Head of caudate nucleus (tissue), 42 donors: ENCODE measurements around the gene ABHD17C.

Experiments
- DNase-seq, 42 donors: peaks; one replicate each; pipeline versions ENCODE4 v3.0.0 to v3.0.0-alpha.2; 2020 to 2021; ENCODE audit warnings: mixed read lengths in 7 of 42
- intact Hi-C: fragments of 100-400 bp; cut with DNase I; formaldehyde crosslinking; loops from one replicate; pipeline ENCODE4 v1.15.0; 2022

Gene ABHD17C

DNA sequence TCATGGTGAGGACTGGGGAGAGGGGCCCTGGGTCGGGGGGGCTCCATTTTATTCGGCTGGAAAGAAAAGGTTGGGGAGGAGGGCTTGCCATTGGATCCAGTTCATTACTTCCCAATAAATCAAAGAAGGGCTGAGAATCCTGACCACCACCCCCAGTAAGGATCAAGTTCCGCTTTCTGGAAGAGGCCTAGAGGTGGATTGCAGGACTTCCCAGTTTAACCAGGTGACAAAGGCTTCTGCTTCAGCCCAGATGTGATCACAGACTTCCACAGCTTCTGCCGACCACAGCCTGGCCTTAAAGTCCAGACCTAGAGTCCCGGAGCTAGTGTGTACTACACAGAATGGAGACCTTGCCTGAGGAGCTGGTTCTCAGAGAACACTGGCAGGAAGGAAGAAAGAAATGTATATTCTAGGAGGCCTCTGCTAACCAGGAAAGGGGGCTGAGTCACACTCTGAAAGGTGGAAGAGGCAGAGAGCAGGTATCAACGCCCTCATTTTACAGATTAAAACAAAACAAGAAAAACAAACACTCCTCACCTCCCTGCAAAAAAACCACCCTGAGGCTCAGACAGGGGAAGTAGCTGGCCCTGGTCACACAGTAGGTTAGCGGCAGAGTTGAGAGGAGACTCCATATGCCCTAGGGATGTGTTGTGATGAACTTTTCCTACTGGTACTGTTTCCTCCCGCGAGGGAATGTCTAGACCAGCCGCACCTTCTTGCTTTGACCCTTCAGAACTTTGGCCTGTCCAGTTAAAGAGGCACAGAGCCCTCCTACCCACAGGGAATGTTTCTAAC lies 82.9 kb downstream of the ABHD17C start:
- intact Hi-C loops, result loop anchor here (5.0 to 10.0 kb wide), 2 partner anchors 197 to 321 kb away; no protein-coding TSS in a partner anchor
- no peak for DNase-seq

DNA sequence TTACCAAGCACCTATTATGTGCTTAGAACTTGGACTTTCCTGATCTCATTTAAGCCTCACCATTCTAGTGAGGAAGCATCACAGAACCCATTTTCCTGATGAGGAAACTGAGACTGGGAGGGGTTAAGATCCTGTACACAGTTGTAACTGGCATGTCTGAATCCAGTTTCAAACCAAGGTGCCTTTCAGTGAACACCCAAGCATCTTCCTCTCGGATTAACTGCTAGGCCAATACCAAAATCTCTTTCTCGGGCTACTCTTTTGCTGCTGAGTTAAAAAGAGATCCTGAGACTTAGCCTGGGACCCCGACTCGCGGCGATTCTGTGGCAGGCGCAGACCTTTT lies 83.5 kb downstream of the ABHD17C start:
- intact Hi-C loops, result loop anchor here (5.0 to 10.0 kb wide), 2 partner anchors 196 to 321 kb away; no protein-coding TSS in a partner anchor
- DNase-seq, result no peak

DNA sequence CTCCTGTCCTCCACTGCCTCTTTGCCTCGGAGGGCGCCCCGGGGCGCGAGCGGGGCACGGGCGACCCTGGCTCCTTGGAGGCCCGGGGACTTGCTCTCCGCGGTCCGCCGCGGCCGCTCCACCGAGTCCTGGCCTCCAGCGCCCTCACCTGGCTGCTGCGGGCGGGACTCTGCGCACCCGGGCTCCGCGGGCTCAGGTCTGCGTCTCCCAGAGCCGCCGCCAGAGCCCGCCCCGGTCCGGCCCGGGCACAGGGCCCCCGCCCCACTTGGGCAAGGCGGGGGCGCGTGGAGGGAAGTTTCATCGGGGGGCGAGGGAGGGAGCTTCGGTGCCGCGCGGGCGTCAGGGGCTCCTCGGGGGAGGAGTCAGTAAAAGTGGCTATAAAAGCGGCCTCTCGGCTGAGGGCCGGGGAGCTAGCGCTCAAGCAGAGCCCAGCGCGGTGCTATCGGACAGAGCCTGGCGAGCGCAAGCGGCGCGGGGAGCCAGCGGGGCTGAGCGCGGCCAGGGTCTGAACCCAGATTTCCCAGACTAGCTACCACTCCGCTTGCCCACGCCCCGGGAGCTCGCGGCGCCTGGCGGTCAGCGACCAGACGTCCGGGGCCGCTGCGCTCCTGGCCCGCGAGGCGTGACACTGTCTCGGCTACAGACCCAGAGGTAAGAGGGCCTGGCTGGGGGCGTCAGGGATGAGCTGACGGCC lies 84.0 kb downstream of the ABHD17C start, which contains the start of gene CEMIP:
Gene CEMIP, plus strand, starts transcription at position 407 of the 694 bp plus-strand sequence. CDS start 94,510 bp downstream, outside the sequence.
- DNase-seq, result peak; percentile 37 to 91 (median 78)
- intact Hi-C loops, result loop anchor here (5.0 to 10.0 kb wide), 2 partner anchors 196 to 322 kb away; no protein-coding TSS in a partner anchor

GRCh38 chr15:80779658-80780415 lies 84.7 kb downstream of the ABHD17C start:
- intact Hi-C loops, result loop anchor here (5.0 to 10.0 kb wide), 2 partner anchors 195 to 323 kb away; no protein-coding TSS in a partner anchor
- peak in 35 of 42 donors; percentile 8 to 73 (median 36) for DNase-seq

DNA sequence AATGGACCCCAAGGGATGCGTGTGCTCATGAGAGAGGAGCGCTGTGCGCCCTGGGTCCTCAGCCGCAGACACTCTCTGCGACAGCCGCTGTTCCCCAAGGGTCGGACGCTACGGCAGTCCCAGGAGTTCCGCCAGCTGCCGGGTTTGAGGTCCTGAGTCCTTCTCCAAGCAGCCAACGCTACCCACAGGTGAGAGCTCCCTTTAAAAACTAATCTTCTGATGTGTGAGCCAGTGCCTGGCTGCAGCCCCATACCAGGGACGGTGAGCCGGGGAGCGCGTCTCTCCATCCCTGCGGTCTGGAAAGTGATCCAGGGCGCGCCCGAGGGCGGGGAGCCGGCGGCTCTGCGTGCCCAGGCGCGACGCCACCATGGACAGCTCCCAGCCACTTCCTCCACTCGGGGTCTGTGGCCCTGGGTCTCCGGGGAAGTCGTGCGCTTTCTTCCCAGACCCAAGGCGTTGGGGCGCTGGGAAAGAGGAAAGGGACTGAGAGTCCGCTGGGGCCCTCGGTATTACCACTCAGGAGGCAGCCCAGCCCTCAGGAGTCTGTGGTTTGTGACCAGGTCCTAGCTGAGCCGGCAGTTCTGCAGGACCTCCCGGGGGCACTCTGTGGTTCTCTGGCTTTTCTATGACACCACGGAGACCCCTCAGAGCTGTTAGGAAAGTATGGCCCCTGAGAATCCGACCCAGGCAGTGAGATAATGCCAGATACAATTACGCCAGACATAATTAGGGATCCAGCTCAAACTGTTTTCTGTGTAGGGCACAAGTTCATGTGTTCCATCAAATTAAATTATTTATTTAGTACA lies 85.5 kb downstream of the ABHD17C start:
- intact Hi-C loops, result no loop called here
- peak in 6 of 42 donors; percentile 12 to 32 (median 20) for DNase-seq

DNA sequence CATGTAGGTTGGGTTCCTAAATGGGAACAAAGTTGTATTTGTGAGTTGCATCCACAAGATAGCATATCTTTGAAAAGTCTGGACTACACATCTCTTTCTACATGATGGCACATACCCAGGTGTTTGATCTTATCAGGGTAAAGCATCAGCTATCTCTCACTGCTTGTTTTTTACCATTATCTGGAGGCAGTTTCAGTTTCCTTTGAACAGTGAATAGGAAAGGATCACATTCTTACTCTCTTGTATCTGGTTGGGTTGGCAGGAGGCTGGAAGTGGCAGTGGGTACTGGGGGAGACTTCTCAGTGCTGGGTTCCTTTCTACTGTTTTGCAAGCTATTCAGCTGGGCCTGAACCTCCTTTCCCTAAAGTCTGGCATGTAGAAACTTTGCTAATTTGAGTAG lies 88.2 kb downstream of the ABHD17C start:
- no peak for DNase-seq
- intact Hi-C loops, result no loop called here

DNA sequence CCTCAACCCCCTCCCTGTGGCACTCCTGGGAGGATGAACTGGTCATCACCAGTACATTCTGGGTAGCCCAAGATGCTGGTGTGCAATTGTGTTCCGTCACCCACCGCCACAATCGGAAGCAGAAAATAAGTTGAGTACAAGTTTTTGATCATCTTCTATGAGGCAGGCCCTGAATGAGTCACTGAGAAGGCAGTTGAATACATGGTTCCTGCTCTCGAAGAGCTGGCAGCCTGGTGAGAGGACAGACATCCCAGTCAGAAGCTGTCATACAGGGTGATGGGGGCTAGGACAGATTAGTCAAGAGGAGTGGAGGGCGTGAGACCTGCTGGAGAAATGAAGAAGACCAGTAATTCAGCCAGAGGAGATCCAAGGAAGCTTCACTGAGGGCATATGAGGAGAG lies 90.2 kb downstream of the ABHD17C start:
- no peak for DNase-seq
- intact Hi-C loops, result no loop called here

- intact Hi-C loops, result no loop called here
- no peak for DNase-seq
Measured at GRCh38 chr15:80785811-80786354, 90.8 kb downstream of the ABHD17C start.

GRCh38 chr15:80787316-80787715 lies 92.2 kb downstream of the ABHD17C start:
- intact Hi-C loops, result no loop called here
- DNase-seq, result no peak

DNA sequence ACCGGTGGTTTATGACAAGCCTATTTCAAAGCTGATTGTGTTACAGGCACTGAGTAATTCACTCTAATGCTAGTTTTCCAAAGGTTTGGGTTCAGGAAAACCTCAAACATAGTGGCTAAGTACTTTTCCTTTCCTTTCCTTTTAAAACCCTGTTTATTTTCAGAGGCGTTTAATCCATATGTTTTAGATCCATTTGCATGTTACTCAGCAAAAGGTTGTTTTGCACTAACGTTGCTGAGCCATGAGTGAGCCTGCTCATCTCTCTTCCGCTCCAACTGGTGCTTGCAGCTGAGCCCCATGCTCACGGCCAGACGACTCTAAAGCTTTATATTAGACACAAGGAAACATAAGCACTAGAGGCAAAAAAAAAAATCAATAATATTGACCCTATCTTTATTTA lies 93.4 kb downstream of the ABHD17C start:
- no peak for DNase-seq
- intact Hi-C loops, result no loop called here

GRCh38 chr15:80789296-80789695 lies 94.2 kb downstream of the ABHD17C start:
- intact Hi-C loops, result no loop called here
- no peak for DNase-seq

- intact Hi-C loops, result no loop called here
- DNase-seq, result no peak
Measured at GRCh38 chr15:80789796-80790195, 94.7 kb downstream of the ABHD17C start.

DNA sequence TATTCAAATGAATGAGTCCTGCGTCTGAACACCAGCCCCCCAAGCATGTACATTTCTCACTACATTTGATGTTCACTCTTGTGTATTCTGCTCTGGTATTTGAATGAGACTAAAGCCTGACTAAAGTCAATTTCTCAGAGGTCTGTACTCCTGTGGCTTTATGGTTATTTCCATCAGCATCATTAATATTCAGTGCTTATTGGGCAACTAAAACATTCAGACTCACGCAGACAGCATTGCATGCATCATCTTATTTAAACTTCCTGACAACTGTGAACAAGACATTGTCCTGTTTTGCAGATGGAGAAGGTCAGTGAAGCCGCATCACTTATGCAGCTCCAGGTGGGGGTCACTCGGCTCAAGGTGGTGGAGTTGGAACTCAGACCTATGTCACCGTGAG lies 95.1 kb downstream of the ABHD17C start:
- intact Hi-C loops, result no loop called here
- DNase-seq, result no peak

GRCh38 chr15:80791004-80791403 lies 95.9 kb downstream of the ABHD17C start:
- DNase-seq, result no peak
- intact Hi-C loops, result no loop called here

- intact Hi-C loops, result no loop called here
- no peak for DNase-seq
Measured at GRCh38 chr15:80796407-80796806, 101.3 kb downstream of the ABHD17C start.

- no peak for DNase-seq
- intact Hi-C loops, result no loop called here
Measured at GRCh38 chr15:80798911-80799310, 103.8 kb downstream of the ABHD17C start.

GRCh38 chr15:80800067-80800466 lies 105.0 kb downstream of the ABHD17C start:
- intact Hi-C loops, result no loop called here
- DNase-seq, result no peak

GRCh38 chr15:80801891-80802680 lies 107.0 kb downstream of the ABHD17C start:
- intact Hi-C loops, result no loop called here

More at GRCh38 chr15:80801891-80802680, 107.0 kb downstream of the ABHD17C start:
- DNase-seq, result no peak
